LHCN-M2 (cell line): ENCODE data around the gene SSTR5. TPM values are rescaled to one million over a fixed set of nuclear protein-coding genes. Genes with fewer than 3 reads are reported as not detected.

Experiments used
- DNase-seq: peaks from one replicate; pipeline ENCODE4 v3.0.0-alpha.2; 2012; ENCODE audit warnings: low read depth
- total RNA-seq: library from RNA; depleted of rRNA; stranded (reverse); fragments of >200 nt; gene quantifications from 2 replicates; pipeline ENCODE4 v1.2.3, GENCODE V29; 2014

The SSTR5 gene
- total RNA-seq, 1 experiment from 2014 or later, result 0.98 TPM

GRCh38 chr16:1039762-1040161, 32.8 kb upstream of the SSTR5 start:
- DNase-seq, result no peak

- no peak for DNase-seq
Measured at GRCh38 chr16:1040346-1040745, 32.2 kb upstream of the SSTR5 start.

GRCh38 chr16:1042049-1042744, 30.4 kb upstream of the SSTR5 start:
- DNase-seq, result no peak

GRCh38 chr16:1042866-1043265, 29.7 kb upstream of the SSTR5 start:
- DNase-seq, result no peak

- DNase-seq, result no peak
Measured at GRCh38 chr16:1043881-1044451, 28.6 kb upstream of the SSTR5 start.

- DNase-seq, result no peak
Measured at GRCh38 chr16:1044460-1045309, 27.9 kb upstream of the SSTR5 start.

GRCh38 chr16:1045310-1045992, 27.1 kb upstream of the SSTR5 start:
- no peak for DNase-seq

DNA sequence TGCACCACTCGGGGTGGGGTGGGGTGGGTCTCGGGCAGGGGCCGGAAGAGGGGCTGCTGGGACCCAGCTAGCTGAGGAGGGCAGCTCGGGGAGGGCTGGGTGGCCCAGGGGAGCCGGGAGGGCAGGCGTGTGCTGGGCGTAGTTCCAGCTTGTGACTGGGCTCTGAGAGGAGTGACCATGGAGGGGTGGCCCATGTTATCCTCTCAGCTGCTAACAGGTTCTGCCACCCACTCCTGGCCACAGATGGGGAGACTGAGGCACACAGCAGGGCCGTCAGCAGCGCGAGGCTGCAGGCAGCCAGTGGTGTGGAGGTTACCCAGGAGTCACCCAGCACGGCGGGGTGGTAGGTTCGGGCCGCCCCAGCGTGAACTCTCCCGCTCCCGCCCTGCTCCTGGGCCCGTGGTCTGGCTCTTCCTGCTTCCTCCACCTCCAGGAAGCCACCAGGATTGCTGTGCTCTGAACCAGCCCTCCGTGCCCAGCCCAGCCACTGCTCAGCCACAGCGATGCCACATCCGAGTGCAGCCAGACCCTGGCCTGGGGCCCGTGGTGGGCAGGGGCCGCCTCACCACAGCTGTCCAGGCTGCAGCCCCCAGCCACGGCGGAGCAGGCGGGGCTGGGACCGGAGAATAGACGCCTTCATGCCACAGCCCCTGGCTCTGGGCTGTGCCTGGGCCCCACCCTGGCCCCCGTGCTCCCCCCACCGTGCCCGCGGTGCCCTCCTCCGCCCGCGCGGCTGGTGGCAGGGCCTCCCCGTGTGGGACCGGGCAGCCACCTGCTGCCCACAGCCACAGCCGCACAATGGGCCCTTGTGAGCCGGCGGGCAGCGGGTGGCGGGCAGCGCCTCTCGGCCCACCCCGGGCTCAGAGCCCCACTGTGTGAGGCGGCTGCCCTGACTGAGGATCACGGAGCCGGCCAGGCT, 26.3 kb upstream of the SSTR5 start:
- DNase-seq, result no peak

DNA sequence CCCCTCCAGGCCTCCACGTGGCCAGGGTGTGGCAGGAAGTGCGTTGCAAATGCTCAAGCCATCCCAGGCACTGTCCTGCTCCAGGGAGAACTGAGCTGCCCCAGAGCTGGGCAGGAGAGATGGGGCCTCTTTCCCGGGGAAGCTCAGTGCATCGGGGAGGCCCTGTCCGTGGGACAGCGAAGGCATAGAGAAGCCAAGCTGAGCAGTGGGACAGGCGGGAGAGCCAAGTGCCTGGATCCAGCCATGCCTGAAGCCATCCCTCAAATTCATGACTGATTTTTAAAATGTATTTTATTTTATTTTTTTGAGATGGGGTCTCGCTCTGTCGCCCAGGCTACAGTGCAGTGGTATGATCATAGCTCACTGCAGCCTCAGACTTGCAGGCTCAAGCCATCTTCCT, 25.4 kb upstream of the SSTR5 start:
- DNase-seq, result no peak

DNA sequence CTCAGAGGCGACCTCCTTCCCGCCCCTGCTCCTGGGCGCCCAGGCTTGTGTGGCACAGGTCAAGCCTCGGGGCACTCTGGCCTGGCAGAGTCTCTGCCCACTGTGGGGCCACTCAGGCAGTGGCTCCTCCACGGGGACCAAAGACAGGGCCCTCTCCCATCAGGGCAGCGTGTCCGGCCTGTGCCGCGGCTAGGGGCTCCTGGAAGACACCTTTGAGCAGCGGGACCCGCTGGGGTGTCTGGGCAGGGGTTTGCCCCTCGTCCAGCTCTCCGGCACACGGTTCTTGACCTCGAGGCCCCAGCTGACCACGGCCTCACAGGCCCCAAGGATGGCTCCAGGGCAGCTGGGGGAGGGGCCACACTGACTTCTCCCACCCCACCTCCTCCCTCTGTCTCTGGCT, 24.7 kb upstream of the SSTR5 start:
- no peak for DNase-seq

DNA sequence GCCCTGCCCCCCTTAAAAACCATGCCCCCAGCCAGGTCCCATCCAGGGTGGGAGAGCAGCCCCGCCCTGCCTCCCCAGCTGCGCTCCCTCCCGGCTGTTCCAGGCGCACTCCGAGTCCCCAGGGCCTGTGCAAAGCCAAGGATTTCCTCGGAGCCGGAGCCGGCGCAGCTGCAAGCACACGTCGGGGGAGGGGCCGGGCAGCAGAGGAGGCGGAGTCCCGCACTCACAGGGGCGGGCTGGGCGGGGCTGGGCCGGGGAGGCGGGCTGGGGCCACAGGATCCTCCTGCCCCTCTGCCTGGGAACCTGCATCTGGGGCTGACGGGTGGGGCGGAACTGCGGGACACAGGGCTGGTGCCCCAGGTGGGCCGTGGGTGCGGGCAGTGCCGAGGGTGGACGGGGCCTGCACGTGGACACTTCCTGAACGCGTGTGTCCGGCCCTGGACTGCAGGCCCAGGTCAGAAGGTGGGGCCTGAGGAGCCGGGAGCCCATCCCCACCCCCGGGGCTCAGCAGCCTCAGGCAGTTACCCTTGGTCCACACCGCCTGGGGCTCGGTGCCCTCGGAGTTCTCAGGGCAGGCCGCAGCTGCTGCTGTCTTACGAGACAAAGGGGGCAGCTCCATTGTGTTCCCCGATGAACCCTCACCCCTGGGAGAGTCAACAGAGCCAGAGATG, 24.0 kb upstream of the SSTR5 start:
- DNase-seq, result peak; percentile 68

DNA sequence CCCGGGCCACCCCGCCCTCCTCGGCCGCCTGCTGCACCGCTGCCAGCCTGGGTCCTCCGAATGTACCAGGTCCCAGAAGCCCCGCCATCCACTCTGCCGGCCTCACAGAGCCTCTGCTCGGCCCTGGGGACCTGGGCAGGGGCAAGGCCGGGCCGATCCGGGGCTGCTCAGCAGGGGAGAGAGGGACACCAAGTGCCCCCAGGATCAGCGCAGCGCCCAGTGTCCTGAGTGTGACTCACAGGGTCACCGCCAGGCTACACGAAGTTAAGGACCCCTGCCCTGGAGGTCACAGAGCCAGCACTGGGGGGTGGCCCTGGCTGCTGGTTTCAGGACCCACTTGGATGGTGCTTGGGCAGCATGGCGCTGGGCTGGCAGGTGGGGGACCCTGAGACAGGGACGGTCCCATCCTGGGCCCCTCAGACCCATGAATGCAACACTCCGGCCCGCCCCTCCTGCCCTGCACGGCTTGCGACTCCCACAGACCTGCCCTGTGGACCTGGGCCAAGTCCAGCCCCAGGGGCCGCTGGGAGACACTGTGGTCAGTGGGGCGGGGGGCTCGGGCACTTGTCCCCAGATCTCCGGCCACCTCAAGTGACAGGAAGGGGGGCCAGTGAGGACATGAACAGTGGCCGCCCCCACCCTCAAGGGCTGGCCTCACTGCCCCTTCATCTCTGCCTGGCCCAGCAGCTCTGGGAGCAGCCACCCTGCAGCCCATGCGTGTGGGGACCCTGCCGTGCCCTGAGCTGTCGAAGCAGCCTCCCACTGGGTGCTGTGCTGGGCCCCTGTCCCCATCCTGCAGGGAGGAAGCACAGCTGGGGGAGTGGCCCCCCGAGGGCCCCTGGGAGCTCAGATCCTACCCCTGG, 23.2 kb upstream of the SSTR5 start:
- no peak for DNase-seq

DNA sequence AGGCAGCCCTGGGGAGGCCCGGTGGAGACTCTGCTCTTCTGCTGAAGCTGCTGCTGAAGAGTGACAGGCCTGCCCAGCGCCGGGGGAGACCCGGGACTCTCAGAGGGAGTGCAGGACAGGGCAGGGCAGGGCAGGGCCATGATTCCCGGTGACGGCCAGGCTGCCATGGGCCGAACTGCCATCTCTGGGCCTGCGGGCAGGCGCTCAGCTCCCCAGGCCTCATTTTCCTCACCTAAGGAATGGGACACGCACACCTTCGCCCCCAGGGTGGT, 22.6 kb upstream of the SSTR5 start:
- no peak for DNase-seq

DNA sequence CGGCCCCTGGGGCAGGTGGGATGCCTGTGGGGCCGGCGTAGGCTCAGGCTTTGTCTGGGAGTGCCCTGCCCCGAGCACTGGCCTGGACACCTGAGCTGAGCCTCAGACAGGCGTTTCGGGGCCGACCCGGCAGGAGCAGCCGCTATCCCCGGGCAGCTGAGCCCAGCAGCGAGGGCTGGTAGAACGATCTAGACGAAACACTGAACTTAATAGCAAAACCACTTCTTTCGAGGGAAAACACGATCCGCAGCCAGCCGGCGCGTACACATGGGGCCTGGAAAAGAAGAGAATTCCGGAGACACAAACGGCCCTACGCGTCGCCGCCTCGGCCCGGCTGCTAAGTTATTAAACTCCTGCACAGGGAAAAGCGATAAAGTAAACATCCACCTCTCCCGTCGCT, 22.0 kb upstream of the SSTR5 start:
- no peak for DNase-seq

DNA sequence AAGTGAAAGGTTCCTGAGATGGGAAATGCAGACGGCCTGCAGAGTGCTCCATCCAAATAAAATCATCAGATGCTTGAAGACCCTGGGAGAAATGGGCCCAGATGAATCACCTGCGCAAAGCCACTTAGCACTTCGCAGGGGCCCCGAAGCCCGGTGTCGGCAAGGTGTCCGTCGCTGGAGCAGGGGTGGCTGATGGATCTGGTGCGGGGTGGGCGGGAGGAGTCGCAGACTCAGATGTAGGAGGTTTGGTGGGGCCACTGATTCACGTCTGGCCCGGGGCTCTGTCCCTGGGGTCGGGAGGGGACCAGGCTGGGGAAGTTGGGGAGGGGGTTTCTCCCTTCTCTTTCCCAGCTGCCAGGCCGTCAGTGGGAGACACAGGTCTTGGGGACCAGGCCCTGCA, 21.6 kb upstream of the SSTR5 start:
- DNase-seq, result no peak

DNA sequence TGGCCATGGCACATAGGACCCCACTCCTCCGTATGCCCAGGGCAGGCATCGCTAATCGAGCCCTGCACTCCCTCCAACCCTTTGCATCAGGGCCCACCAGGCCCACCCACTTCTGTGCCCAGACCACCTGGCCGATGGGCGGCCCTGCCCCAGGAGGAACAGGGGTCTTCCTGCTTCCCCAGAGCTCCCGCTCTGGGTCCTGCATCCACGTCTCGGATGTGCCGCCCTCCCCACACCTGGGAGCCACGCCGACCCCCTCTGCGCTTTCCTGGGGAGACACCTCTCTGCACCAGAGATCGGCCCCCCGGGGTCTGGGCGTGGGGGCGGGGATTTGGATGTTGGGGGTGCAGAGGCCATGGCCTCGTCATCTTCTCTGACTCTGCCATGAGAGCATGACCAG, 21.1 kb upstream of the SSTR5 start:
- DNase-seq, result no peak

DNA sequence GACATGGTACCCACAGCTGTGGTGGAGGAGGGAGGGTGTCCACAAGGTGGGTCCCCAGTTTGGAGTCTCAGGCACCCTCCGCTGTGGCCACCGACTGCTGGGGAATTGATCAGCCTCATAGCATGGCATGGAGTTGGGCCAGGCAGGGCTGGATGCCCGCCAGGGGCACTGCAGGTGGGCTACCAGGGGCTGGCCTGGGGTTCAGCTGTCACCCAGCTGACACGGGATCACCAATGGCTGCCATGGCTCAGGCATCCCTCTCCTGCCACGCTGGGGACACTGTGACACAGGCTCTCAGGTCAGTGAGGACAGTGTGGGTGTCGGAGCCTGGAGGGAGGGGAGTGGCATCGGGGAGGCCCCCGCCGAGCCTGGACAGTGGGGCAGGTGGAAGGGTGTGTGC, 19.8 kb upstream of the SSTR5 start:
- DNase-seq, result no peak

GRCh38 chr16:1053121-1053521, 19.4 kb upstream of the SSTR5 start:
- peak; percentile 77 for DNase-seq

GRCh38 chr16:1053700-1054368, 18.7 kb upstream of the SSTR5 start:
- DNase-seq, result no peak
